WTC11 (cell line): ENCODE results near the gene SFMBT1. TPM values are rescaled to one million over a fixed set of nuclear protein-coding genes. Genes with fewer than 3 reads are reported as not detected.

Experiments used
- ATAC-seq: fragments of 200-7000 bp; cut with Tn5 transposase; 2 replicates; pipeline ENCODE4 v1.10.0; 2021; ENCODE audit warnings: mild to moderate bottlenecking, moderate library complexity
- CTCF ChIA-PET: fragments of 300-600 bp; sonication (Branson Sonifier 250); formaldehyde crosslinking; loops from one replicate; lab custom pipeline; 2021; ENCODE audit warnings: antibody characterized with exemption; lab: Charles Lee
- POLR2A ChIA-PET: fragments of 350-600 bp; sonication (Branson Sonifier 250); formaldehyde crosslinking; loops from one replicate; lab custom pipeline; 2021; ENCODE audit warnings: antibody characterized with exemption; lab: Charles Lee
- DNase-seq: peaks from one replicate; pipeline ENCODE4 v3.0.0; 2021; ENCODE audit warnings: low spot score
- H3K27ac Mint-ChIP-seq: 2 replicates; pipeline ENCODE4 v1.8.0; 2021; ENCODE audit warnings: mixed read lengths
- H3K27me3 Mint-ChIP-seq: 2 replicates; pipeline ENCODE4 v1.8.0; 2021; ENCODE audit warnings: low read depth, mild to moderate bottlenecking, moderate library complexity, mixed read lengths
- H3K36me3 Mint-ChIP-seq: 2 replicates; pipeline ENCODE4 v1.8.0; 2021; ENCODE audit warnings: mixed read lengths
- H3K4me1 Mint-ChIP-seq: 2 replicates; pipeline ENCODE4 v1.8.0; 2022; ENCODE audit warnings: mixed read lengths
- H3K4me3 Mint-ChIP-seq: 2 replicates; pipeline ENCODE4 v1.8.0; 2021; ENCODE audit warnings: mild to moderate bottlenecking, moderate library complexity, mixed read lengths
- H3K9me3 Mint-ChIP-seq: 2 replicates; pipeline ENCODE4 v1.8.0; 2021; ENCODE audit warnings: mixed read lengths
- AFF4 ChIP-seq: sonication (generic); formaldehyde crosslinking; IDR thresholded peaks from 2 replicates; pipeline ENCODE4 v1.8.1; 2023; ENCODE audit warnings: mild to moderate bottlenecking, missing genetic modification reagents, borderline replicate concordance
- ARID4B ChIP-seq: sonication (generic); formaldehyde crosslinking; IDR thresholded peaks from 2 replicates; pipeline ENCODE4 v1.8.0; 2023; ENCODE audit warnings: missing genetic modification reagents, mild to moderate bottlenecking, borderline replicate concordance
- ATF3 ChIP-seq: sonication (generic); formaldehyde crosslinking; conservative IDR thresholded peaks from 2 replicates; pipeline ENCODE4 v1.8.1; 2022; ENCODE audit warnings: mild to moderate bottlenecking, missing genetic modification reagents
- CBFB ChIP-seq: sonication (generic); formaldehyde crosslinking; IDR thresholded peaks from 2 replicates; pipeline ENCODE4 v1.8.1; 2022; ENCODE audit warnings: mild to moderate bottlenecking, low read depth, missing genetic modification reagents
- CREB1 ChIP-seq: sonication (generic); formaldehyde crosslinking; IDR thresholded peaks from 2 replicates; pipeline ENCODE4 v1.8.0; 2023; ENCODE audit warnings: mild to moderate bottlenecking, missing genetic modification reagents
- CREM ChIP-seq: sonication (generic); formaldehyde crosslinking; IDR thresholded peaks from 2 replicates; pipeline ENCODE4 v1.8.1; 2022; ENCODE audit warnings: mild to moderate bottlenecking, missing genetic modification reagents, moderate library complexity
- EMX1 ChIP-seq: fragments of 250-450 bp; sonication (Bioruptor Pico); IDR thresholded peaks from 2 replicates; pipeline ENCODE4 v1.8.0; 2021; ENCODE audit warnings: mild to moderate bottlenecking
- ESRRA ChIP-seq: sonication (generic); formaldehyde crosslinking; IDR thresholded peaks from 2 replicates; pipeline ENCODE4 v1.8.1; 2022; ENCODE audit warnings: mild to moderate bottlenecking, missing genetic modification reagents, borderline replicate concordance
- ETV6 ChIP-seq: sonication (generic); formaldehyde crosslinking; IDR thresholded peaks from 2 replicates; pipeline ENCODE4 v1.8.1; 2022; ENCODE audit warnings: mild to moderate bottlenecking, missing genetic modification reagents
- FOXP1 ChIP-seq: sonication (generic); formaldehyde crosslinking; IDR thresholded peaks from 2 replicates; pipeline ENCODE4 v1.8.0; 2022; ENCODE audit warnings: missing genetic modification reagents, mild to moderate bottlenecking, moderate library complexity, borderline replicate concordance
- GABPB1 ChIP-seq: sonication (generic); formaldehyde crosslinking; IDR thresholded peaks from 2 replicates; pipeline ENCODE4 v1.8.1; 2023; ENCODE audit warnings: mild to moderate bottlenecking, missing genetic modification reagents
- GRHL2 ChIP-seq: fragments of 250-450 bp; sonication (Bioruptor Pico); IDR thresholded peaks from 2 replicates; pipeline ENCODE4 v1.8.0; 2022; ENCODE audit warnings: mild to moderate bottlenecking, moderate library complexity; ENCODE audit not compliant: insufficient replicate concordance, severe bottlenecking
- JAZF1 ChIP-seq: fragments of 250-450 bp; sonication (Bioruptor Pico); IDR thresholded peaks from 2 replicates; pipeline ENCODE4 v1.9.0; 2021; ENCODE audit warnings: moderate library complexity, mild to moderate bottlenecking, inconsistent platforms
- JUN ChIP-seq: sonication (generic); formaldehyde crosslinking; IDR thresholded peaks from 2 replicates; pipeline ENCODE4 v1.8.0; 2023; ENCODE audit warnings: mild to moderate bottlenecking, missing genetic modification reagents
- KAT7 ChIP-seq: sonication (generic); formaldehyde crosslinking; IDR thresholded peaks from 2 replicates; pipeline ENCODE4 v1.8.1; 2023; ENCODE audit warnings: missing genetic modification reagents, mild to moderate bottlenecking, borderline replicate concordance
- MLX ChIP-seq: sonication (generic); formaldehyde crosslinking; IDR thresholded peaks from 2 replicates; pipeline ENCODE4 v1.8.1; 2023; ENCODE audit warnings: mild to moderate bottlenecking, missing genetic modification reagents, moderate library complexity
- MYBL2 ChIP-seq: sonication (generic); formaldehyde crosslinking; IDR thresholded peaks from 2 replicates; pipeline ENCODE4 v1.8.1; 2023; ENCODE audit warnings: mild to moderate bottlenecking, moderate library complexity, missing genetic modification reagents
- NFYB ChIP-seq: sonication (generic); formaldehyde crosslinking; conservative IDR thresholded peaks from 2 replicates; pipeline ENCODE4 v1.8.0; 2022; ENCODE audit warnings: low read depth, missing genetic modification reagents
- SOX15 ChIP-seq: fragments of 250-450 bp; sonication (Bioruptor Pico); IDR thresholded peaks from 2 replicates; pipeline ENCODE4 v1.9.0; 2021; ENCODE audit warnings: mild to moderate bottlenecking
- TP53 ChIP-seq: sonication (generic); formaldehyde crosslinking; IDR thresholded peaks from 2 replicates; pipeline ENCODE4 v1.8.1; 2023; ENCODE audit warnings: mild to moderate bottlenecking, missing genetic modification reagents
- ZMAT4 ChIP-seq: fragments of 250-450 bp; sonication (Bioruptor Pico); IDR thresholded peaks from 2 replicates; pipeline ENCODE4 v1.9.0; 2021; ENCODE audit warnings: mild to moderate bottlenecking
- ZNF121 ChIP-seq: sonication (generic); formaldehyde crosslinking; IDR thresholded peaks from 2 replicates; pipeline ENCODE4 v1.8.0; 2023; ENCODE audit warnings: missing genetic modification reagents
- ZNF232 ChIP-seq: sonication (generic); formaldehyde crosslinking; IDR thresholded peaks from 2 replicates; pipeline ENCODE4 v1.8.0; 2022; ENCODE audit warnings: mild to moderate bottlenecking, missing genetic modification reagents
- ZNF423 ChIP-seq: fragments of 250-450 bp; sonication (Bioruptor Pico); IDR thresholded peaks from 2 replicates; pipeline ENCODE4 v2.1.2; 2022; ENCODE audit warnings: mild to moderate bottlenecking, moderate library complexity
- total RNA-seq: library from RNA; stranded (reverse); gene quantifications from 3 replicates; pipeline ENCODE4 v1.2.3, GENCODE V29; 2021

The SFMBT1 gene
- total RNA-seq, 1 experiment from 2014 or later = 20.9 TPM

- TF ChIP-seq TP53 (CRISPR knock-in tag) (no peak), KAT7 (CRISPR knock-in tag) (no peak), ZNF423 (CRISPR knock-in tag) (no peak), MYBL2 (CRISPR knock-in tag) (no peak), ZNF232 (CRISPR knock-in tag) (no peak)
These were observed 4.1 kb upstream of the SFMBT1 start (continued) for GRCh38 chr3:53049987-53050386.

GRCh38 chr3:53046171-53047170 is 598 bp upstream of the SFMBT1 start:
- ChIA-PET POLR2A (interaction anchor here (1.0 kb wide), 1 partner anchor 20 kb away, joined by 4 read pairs; no protein-coding TSS in a partner anchor), CTCF (interaction anchor here (0.7 to 2.8 kb wide), 20 partner anchors 10 to 276 kb away, joined by 3 to 9 read pairs (median 5); partner anchors contain the start of genes NEK4 and STIMATE)
- peak; percentile 79 for ATAC-seq
- TF ChIP-seq SOX15 (no peak), CREB1 (no peak), CBFB (CRISPR knock-in tag) (no peak), JUN (CRISPR knock-in tag) (no peak), CREM (CRISPR knock-in tag) (no peak), NFYB (CRISPR knock-in tag) (no peak; the same call in 1 of the 2 replicates), GRHL2 (CRISPR knock-in tag) (no peak), ATF3 (CRISPR knock-in tag) (no peak), MLX (CRISPR knock-in tag) (0 out of 2 replicates have a peak, but pooled peaks have one; percentile 27), GABPB1 (CRISPR knock-in tag) (no peak), ARID4B (peak; percentile 69; the same call in 1 of the 2 replicates), EMX1 (CRISPR knock-in tag) (no peak), ZMAT4 (CRISPR knock-in tag) (no peak), ZNF423 (CRISPR knock-in tag) (no peak), AFF4 (no peak), ZNF121 (0 out of 2 replicates have a peak, but pooled peaks have one; percentile 11), MYBL2 (CRISPR knock-in tag) (peak; percentile 91; the same call in 1 of the 2 replicates), JAZF1 (CRISPR knock-in tag) (no peak), ESRRA (CRISPR knock-in tag) (peak; percentile 48; the same call in 1 of the 2 replicates), FOXP1 (CRISPR knock-in tag) (peak; percentile 80), ETV6 (CRISPR knock-in tag) (peak; percentile 97)

More at GRCh38 chr3:53046171-53047170, 598 bp upstream of the SFMBT1 start:
- DNase-seq = peak; percentile 82
- no peak overlapping the region for H3K27ac Mint-ChIP-seq
- no peaks in the 10 kb centered on the region for H3K9me3 Mint-ChIP-seq
- H3K4me3 Mint-ChIP-seq = peak overlapping the region; percentile 69
- peaks cover 30% of the 10 kb centered on the region for H3K4me1 Mint-ChIP-seq
- no peaks in the 10 kb centered on the region for H3K36me3 Mint-ChIP-seq
- peaks cover 42% of the 10 kb centered on the region for H3K27me3 Mint-ChIP-seq
